HG03521 (cell line): ENCODE measurements around the gene CES5A.
"Not testable (repeated sequence)": the region's sequence is repeated elsewhere in the genome, so short reads cannot be mapped to it uniquely, and the experiment has no call there.

Source experiments
- ATAC-seq: cut with Tn5 transposase; IDR thresholded peaks from one replicate; pipeline ENCODE4 v1.9.1; 2021; ENCODE audit warnings: mild to moderate bottlenecking, moderate library complexity; ENCODE audit not compliant: unreplicated experiment

The CES5A gene

GRCh38 chr16:55888546-55888945 is 13.4 kb upstream of the CES5A start:
- no peak for ATAC-seq

- ATAC-seq: no peak
Measured at GRCh38 chr16:55876854-55877253, 1.7 kb upstream of the CES5A start.

GRCh38 chr16:55873122-55873521 is 2.1 kb downstream of the CES5A start:
- no peak for ATAC-seq

GRCh38 chr16:55872130-55872529 is 3.0 kb downstream of the CES5A start:
- no peak for ATAC-seq

GRCh38 chr16:55871411-55872038 is 3.6 kb downstream of the CES5A start:
- no peak for ATAC-seq

GRCh38 chr16:55868980-55869379 is 6.2 kb downstream of the CES5A start:
- no peak for ATAC-seq

- ATAC-seq: no peak
Measured at GRCh38 chr16:55868137-55868536, 7.0 kb downstream of the CES5A start.

- no peak for ATAC-seq
Measured at GRCh38 chr16:55861288-55861687, 13.9 kb downstream of the CES5A start.

- not testable (repeated sequence) for ATAC-seq
Measured at GRCh38 chr16:55857650-55858049, 17.5 kb downstream of the CES5A start.

GRCh38 chr16:55856950-55857349 is 18.2 kb downstream of the CES5A start:
- no peak for ATAC-seq

GRCh38 chr16:55853114-55853513 is 22.1 kb downstream of the CES5A start:
- ATAC-seq: no peak

GRCh38 chr16:55849536-55849935 is 25.6 kb downstream of the CES5A start:
- ATAC-seq: no peak

- no peak for ATAC-seq
Measured at GRCh38 chr16:55846598-55847346, 28.4 kb downstream of the CES5A start.

GRCh38 chr16:55843105-55843395 is 32.1 kb downstream of the CES5A start:
- no peak for ATAC-seq

- ATAC-seq: no peak
Measured at GRCh38 chr16:55842369-55843104, 32.6 kb downstream of the CES5A start.

GRCh38 chr16:55839115-55839514 is 36.1 kb downstream of the CES5A start:
- no peak for ATAC-seq

GRCh38 chr16:55836158-55836611 is 39.0 kb downstream of the CES5A start:
- no peak for ATAC-seq

GRCh38 chr16:55835581-55835980 is 39.6 kb downstream of the CES5A start:
- no peak for ATAC-seq

- not testable (repeated sequence) for ATAC-seq
Measured at GRCh38 chr16:55835173-55835572, 40.0 kb downstream of the CES5A start.

- ATAC-seq: peak; percentile 83
Measured at GRCh38 chr16:55834049-55834448, 41.1 kb downstream of the CES5A start.

- no peak for ATAC-seq
Measured at GRCh38 chr16:55832773-55833691, 42.1 kb downstream of the CES5A start, which contains the start of gene CES1. Gene CES1, minus strand, starts transcription at chr16:55833096. Its CDS starts 41 bp downstream, at chr16:55833055.
